Lower leg skin (tissue), 4 donors: ENCODE measurements around the gene MYB. TPM values are rescaled to one million over a fixed set of nuclear protein-coding genes. Genes with fewer than 3 reads are reported as not detected.

Experiments
- DNase-seq, 2 donors: peaks; one replicate each; pipeline ENCODE4 v3.0.0-alpha.2; 2019; ENCODE audit warnings: low spot score in 2 of 2
- H3K4me3 ChIP-seq: fragments of 200-600 bp; sonication (generic); 2 replicates; pipeline ENCODE4 v1.5.1; 2017; ENCODE audit warnings: mild to moderate bottlenecking, low read depth; ENCODE audit not compliant: poor library complexity, severe bottlenecking
- POLR2A ChIP-seq, 2 donors: fragments of 450-650 bp; IDR thresholded peaks; one replicate each; pipeline ENCODE4 v1.6.1; 2016 to 2017; ENCODE audit warnings: antibody characterized with exemption in 2 of 2, mild to moderate bottlenecking in 1 of 2, moderate library complexity in 1 of 2
- WGBS, 2 donors: methylation state at CpG; one replicate each; pipeline ENCODE4 v1.1.5; 2018; 5-methylcytosine and 5-hydroxymethylcytosine counted together
- intact Hi-C: fragments of 100-400 bp; cut with DNase I; formaldehyde crosslinking; loops from one replicate; pipeline ENCODE4 v1.15.0; 2023; ENCODE audit warnings: low total_unique reads
- total RNA-seq, 4 donors: library from RNA; depleted of rRNA; stranded (reverse); fragments of >200 nt; gene quantifications; one replicate each; pipeline ENCODE4 v1.1.0, GENCODE V29; 2016
- TF ChIP-seq, protein P1 (sequence below), 3 donors: fragments of 450-650 bp; IDR thresholded peaks; one replicate each; pipeline ENCODE4 v1.5.1; 2016; ENCODE audit warnings: antibody characterized with exemption in 3 of 3, mild to moderate bottlenecking in 3 of 3, moderate library complexity in 2 of 3

MYB gene
- total RNA-seq, 4 donors from 2014 or later = 7.4 to 8.6 (median 7.5) TPM

DNA sequence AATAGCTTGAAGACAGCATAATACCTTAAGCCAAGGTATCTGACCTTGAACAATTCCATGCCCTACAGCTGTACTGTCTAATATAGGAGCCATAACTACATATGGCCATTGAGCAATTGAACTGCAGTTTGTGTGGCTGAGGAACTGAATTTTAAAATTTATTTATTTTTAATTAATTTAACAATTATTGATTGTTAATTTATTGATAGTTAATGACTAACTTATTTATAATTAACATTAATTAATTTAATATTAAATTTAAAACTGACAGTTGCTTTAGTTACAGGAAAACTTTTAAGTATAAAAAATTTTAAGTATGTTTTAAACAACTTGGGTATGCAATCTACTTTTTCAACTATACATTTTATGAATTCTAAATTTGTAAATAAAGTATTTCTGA is 12.3 kb upstream of the MYB start:
- TF ChIP-seq, protein P1, sequence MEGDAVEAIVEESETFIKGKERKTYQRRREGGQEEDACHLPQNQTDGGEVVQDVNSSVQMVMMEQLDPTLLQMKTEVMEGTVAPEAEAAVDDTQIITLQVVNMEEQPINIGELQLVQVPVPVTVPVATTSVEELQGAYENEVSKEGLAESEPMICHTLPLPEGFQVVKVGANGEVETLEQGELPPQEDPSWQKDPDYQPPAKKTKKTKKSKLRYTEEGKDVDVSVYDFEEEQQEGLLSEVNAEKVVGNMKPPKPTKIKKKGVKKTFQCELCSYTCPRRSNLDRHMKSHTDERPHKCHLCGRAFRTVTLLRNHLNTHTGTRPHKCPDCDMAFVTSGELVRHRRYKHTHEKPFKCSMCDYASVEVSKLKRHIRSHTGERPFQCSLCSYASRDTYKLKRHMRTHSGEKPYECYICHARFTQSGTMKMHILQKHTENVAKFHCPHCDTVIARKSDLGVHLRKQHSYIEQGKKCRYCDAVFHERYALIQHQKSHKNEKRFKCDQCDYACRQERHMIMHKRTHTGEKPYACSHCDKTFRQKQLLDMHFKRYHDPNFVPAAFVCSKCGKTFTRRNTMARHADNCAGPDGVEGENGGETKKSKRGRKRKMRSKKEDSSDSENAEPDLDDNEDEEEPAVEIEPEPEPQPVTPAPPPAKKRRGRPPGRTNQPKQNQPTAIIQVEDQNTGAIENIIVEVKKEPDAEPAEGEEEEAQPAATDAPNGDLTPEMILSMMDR (IDR thresholded peaks at IDR 0.05) = no peak
- no peak for TF ChIP-seq POLR2A (IDR thresholded peaks at IDR 0.05)
- no peak overlapping the region for H3K4me3 ChIP-seq
- no peak for DNase-seq
- intact Hi-C loops = no loop called here

DNA sequence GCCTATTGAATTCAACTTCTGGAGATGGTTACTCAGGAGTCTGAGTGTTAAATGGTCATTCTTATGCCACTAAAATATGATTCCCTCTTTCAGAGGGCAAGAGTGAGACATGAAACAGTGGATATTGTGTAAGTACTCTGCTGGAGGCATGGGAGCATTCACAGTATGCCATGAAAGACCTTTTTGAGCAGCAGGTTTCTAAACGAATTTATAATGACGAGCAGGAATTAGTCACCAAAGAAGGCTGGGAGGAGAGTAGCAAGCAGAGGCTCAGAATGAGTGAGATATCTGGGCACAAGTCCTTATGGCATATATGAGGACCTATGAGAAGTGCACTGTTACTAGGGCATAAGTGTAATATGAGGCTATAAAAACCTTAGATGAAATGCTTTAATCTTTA is 10.9 kb upstream of the MYB start:
- intact Hi-C loops = no loop called here
- WGBS, 2 donors = 45 to 49% methylated on average over 2 of the region's 2 CpGs
- no peak for DNase-seq
- TF ChIP-seq, protein P1 (IDR thresholded peaks at IDR 0.05) = no peak
- TF ChIP-seq POLR2A (IDR thresholded peaks at IDR 0.05) = no peak
- H3K4me3 ChIP-seq = no peak overlapping the region

DNA sequence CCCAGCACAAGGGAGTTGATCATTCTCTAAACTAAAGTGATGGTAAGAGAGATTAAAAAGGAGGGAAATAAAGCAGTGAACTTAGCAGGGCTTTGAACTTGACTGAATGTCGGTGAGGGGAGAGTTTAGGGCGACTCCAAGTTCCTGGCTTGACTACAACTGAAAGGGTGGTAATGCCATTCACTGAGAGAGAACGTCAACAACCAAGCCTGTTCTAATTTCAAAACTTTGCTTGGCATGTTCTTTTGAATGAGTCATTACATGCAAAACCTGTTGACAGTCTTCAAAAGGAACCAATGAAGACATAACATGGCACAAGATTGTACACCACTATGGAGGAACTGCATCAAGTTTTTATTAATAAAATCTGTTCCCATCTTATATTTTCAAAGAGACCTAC is 10.3 kb upstream of the MYB start:
- 34 to 43% methylated on average over 3 of the region's 3 CpGs for WGBS, 2 donors
- TF ChIP-seq, protein P1 (IDR thresholded peaks at IDR 0.05) = no peak
- no peak for TF ChIP-seq POLR2A (IDR thresholded peaks at IDR 0.05)
- intact Hi-C loops = no loop called here
- no peak overlapping the region for H3K4me3 ChIP-seq
- DNase-seq = no peak

DNA sequence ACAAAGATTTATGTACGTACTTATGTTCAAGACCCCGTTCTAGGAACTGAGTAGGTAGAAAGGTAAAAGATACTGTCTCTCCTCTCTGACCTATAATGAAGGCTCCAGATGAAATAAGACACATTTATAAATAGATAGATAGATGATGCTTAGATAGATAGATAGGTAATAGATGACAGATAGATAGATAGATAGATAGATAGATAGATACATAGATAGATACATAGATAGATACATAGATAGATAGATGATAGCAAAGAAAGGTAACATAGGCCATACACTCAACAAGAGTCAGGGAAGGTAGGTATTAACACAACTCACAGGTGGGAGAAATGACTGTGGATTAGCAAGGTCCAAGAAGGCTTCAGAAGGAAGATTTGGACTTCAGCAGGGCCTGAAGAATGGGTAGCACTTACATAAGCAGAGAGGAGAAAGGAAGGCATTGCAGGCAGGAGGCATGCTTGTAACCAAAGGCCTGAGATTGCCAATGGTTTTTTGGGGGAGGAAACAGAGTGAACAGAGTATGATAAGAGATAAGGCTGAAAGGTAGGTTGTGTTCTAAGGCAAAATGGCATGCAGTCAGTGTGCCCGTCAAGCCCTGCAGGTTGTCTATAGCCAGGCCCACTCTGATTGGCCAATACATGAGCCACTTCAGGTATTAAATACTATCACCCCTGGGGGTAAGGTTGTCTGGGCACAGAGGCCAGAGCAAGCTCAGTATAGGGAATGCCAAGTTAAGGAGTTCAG is 7.7 kb upstream of the MYB start:
- intact Hi-C loops = no loop called here
- H3K4me3 ChIP-seq = no peak overlapping the region
- no peak for DNase-seq
- WGBS, 2 donors = 76 to 85% methylated on average over 3 of the region's 3 CpGs
- no peak for TF ChIP-seq POLR2A (IDR thresholded peaks at IDR 0.05)
- TF ChIP-seq, protein P1 (IDR thresholded peaks at IDR 0.05) = no peak

DNA sequence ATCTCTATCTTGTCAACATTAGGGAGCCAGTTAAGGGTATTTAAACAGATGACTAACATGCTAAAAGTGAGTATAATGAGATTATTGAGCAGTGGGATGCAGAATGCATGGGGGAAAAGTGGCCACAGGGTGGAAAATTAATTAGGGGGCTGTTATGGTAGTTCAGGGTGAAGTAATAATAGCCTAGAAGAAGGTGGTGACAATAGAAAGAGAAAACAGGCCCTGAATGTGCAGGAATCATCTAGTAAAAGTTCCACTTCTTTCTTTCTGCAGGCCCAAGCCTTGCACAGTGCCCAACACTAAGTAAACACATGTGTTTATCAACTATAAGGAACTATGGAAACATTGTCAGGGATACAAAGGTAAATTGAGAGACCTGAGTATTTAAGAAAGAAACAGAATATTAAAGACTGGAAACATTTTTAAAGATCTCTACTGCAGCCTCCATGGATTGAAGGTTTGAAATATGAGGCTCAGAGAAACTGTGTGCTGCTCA is 7.1 kb upstream of the MYB start:
- no peak for DNase-seq
- intact Hi-C loops = no loop called here
- TF ChIP-seq, protein P1 (IDR thresholded peaks at IDR 0.05) = no peak
- TF ChIP-seq POLR2A (IDR thresholded peaks at IDR 0.05) = no peak
- H3K4me3 ChIP-seq = no peak overlapping the region

GRCh38 chr6:135176058-135176457 is 5.0 kb upstream of the MYB start:
- H3K4me3 ChIP-seq = no peak overlapping the region
- intact Hi-C loops = no loop called here
- no peak for TF ChIP-seq POLR2A (IDR thresholded peaks at IDR 0.05)
- TF ChIP-seq, protein P1 (IDR thresholded peaks at IDR 0.05) = no peak
- DNase-seq = no peak
